NCI-H2196 (cell line): ENCODE results near the gene OSBP2.
"Not testable (repeated sequence)": the region's sequence is repeated elsewhere in the genome, so short reads cannot be mapped to it uniquely, and the experiment has no call there.

Experiments
- DNase-seq: peaks from one replicate; lab custom pipeline; 2025; ENCODE audit not compliant: unreplicated experiment; lab: John Stamatoyannopoulos, UW

Gene OSBP2

GRCh38 chr22:30718491-30718890 is 23.8 kb downstream of the OSBP2 start:
- no peak for DNase-seq

- DNase-seq: no peak
Measured at GRCh38 chr22:30718938-30719337, 24.3 kb downstream of the OSBP2 start.

- no peak for DNase-seq
Measured at GRCh38 chr22:30720263-30720837, 25.7 kb downstream of the OSBP2 start.

- DNase-seq: no peak
Measured at GRCh38 chr22:30721741-30722140, 27.1 kb downstream of the OSBP2 start.

- DNase-seq: no peak
Measured at GRCh38 chr22:30728826-30729225, 34.2 kb downstream of the OSBP2 start.

GRCh38 chr22:30731658-30732057 is 37.0 kb downstream of the OSBP2 start:
- no peak for DNase-seq

- DNase-seq: no peak
Measured at GRCh38 chr22:30732426-30732825, 37.8 kb downstream of the OSBP2 start.

- DNase-seq: no peak
Measured at GRCh38 chr22:30733181-30733631, 38.5 kb downstream of the OSBP2 start.

GRCh38 chr22:30740007-30740406 is 45.3 kb downstream of the OSBP2 start:
- not testable (repeated sequence) for DNase-seq

- DNase-seq: not testable (repeated sequence)
Measured at GRCh38 chr22:30740511-30740910, 45.8 kb downstream of the OSBP2 start.

- no peak for DNase-seq
Measured at GRCh38 chr22:30742291-30743256, 47.9 kb downstream of the OSBP2 start.

GRCh38 chr22:30743257-30744020 is 48.8 kb downstream of the OSBP2 start:
- DNase-seq: no peak

GRCh38 chr22:30744224-30744623 is 49.5 kb downstream of the OSBP2 start:
- no peak for DNase-seq

GRCh38 chr22:30747493-30747892 is 52.8 kb downstream of the OSBP2 start:
- no peak for DNase-seq

- DNase-seq: no peak
Measured at GRCh38 chr22:30749272-30749671, 54.6 kb downstream of the OSBP2 start.

- no peak for DNase-seq
Measured at GRCh38 chr22:30749849-30750248, 55.2 kb downstream of the OSBP2 start.

GRCh38 chr22:30751529-30751928 is 56.9 kb downstream of the OSBP2 start:
- no peak for DNase-seq

- DNase-seq: no peak
Measured at GRCh38 chr22:30752771-30753170, 58.1 kb downstream of the OSBP2 start.

- no peak for DNase-seq
Measured at GRCh38 chr22:30753701-30754100, 59.0 kb downstream of the OSBP2 start.

GRCh38 chr22:30754521-30754920 is 59.8 kb downstream of the OSBP2 start:
- DNase-seq: no peak

GRCh38 chr22:30754971-30755758 is 60.5 kb downstream of the OSBP2 start:
- DNase-seq: peak; percentile 49
